Measurements from ENCODE around the gene ATAD3A. TPM values are rescaled to one million over a fixed set of nuclear protein-coding genes. Genes with fewer than 3 reads are reported as not detected.
"Not testable (repeated sequence)": the region's sequence is repeated elsewhere in the genome, so short reads cannot be mapped to it uniquely, and the experiment has no call there.

ATAD3A gene
- total RNA-seq, 1 donor from 2014 or later = 29.3 TPM

DNA sequence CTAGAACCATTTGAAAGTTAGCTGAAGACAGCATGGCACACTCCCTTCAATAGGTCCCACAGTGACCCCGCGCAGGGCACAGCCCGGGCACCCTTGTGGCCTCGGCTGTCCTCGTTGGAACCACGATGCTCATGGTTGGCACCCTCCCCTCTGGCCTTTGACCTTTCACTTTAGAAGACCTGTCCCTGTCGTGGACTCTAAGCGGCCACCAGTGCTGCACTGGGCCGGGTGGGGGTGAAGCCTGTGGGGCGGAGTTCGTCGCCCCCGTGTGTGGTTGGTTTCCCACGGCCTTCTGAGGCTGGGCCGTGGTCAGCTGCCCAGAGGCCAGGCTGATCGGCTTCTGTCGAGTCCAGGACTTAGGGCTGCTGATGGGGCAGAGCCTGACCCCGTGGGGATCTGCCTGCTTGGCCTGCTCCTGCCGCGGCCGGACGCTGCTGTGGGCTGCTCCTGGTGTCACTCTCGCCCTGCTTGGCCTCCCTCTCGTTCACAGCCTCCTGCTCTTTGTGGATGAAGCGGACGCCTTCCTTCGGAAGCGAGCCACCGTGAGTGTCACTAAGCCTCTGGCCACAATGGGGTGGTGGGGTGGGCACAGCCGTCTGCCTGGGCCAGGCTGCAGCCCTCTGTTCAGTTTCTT lies 12.9 kb downstream of the ATAD3A start:
- not testable (repeated sequence) for DNase-seq

DNA sequence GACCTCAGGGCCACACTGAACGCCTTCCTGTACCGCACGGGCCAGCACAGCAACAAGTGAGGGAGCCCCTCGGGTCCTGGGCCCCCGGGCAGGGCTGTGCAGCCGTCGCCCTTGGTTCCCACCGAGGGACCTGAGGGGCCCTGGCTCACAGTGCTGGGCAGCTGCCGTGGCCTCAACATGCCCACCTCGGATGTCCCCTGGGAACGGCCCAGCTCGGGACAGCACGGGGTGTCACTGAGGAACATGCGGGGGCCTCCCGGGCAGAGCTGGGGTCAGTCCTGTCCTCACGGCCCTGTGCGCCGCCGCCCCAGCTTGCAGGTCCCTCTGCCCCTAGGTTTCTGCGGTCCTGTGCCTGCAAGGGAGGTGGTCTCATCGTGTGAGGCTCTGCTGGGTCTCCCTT lies 14.5 kb downstream of the ATAD3A start:
- not testable (repeated sequence) for DNase-seq

DNA sequence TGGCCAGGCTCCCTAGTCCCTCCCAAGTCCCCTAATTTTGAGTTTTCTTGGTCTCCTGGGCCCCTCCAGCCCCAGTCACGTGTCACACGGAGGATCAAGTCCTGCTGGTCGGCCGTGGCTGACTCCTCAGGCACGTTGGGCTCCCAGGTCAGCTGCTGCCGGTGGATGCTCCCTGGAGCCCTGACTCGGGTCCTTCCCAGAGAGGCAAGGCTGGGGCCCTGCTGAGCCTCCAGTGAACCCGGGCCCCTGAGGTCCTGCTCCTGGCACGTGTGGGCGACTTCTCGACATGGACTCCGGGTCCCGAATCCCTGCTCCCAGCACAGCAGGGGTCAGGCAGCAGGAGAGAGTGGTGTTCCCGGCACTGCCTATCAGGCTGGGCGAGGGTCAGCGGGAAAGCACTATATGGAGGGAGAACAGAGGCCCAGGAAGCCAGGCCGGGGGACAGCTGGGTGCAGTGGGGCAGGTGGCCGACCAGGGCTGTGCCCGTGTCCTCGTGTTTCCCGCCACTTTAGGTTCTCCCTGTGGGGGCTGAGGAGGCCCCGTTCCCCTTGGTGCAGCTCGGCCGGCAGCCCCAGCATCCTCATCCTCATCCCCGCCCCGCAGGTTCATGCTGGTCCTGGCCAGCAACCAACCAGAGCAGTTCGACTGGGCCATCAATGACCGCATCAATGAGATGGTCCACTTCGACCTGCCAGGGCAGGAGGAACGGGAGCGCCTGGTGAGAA lies 15.3 kb downstream of the ATAD3A start:
- DNase-seq = no peak

DNA sequence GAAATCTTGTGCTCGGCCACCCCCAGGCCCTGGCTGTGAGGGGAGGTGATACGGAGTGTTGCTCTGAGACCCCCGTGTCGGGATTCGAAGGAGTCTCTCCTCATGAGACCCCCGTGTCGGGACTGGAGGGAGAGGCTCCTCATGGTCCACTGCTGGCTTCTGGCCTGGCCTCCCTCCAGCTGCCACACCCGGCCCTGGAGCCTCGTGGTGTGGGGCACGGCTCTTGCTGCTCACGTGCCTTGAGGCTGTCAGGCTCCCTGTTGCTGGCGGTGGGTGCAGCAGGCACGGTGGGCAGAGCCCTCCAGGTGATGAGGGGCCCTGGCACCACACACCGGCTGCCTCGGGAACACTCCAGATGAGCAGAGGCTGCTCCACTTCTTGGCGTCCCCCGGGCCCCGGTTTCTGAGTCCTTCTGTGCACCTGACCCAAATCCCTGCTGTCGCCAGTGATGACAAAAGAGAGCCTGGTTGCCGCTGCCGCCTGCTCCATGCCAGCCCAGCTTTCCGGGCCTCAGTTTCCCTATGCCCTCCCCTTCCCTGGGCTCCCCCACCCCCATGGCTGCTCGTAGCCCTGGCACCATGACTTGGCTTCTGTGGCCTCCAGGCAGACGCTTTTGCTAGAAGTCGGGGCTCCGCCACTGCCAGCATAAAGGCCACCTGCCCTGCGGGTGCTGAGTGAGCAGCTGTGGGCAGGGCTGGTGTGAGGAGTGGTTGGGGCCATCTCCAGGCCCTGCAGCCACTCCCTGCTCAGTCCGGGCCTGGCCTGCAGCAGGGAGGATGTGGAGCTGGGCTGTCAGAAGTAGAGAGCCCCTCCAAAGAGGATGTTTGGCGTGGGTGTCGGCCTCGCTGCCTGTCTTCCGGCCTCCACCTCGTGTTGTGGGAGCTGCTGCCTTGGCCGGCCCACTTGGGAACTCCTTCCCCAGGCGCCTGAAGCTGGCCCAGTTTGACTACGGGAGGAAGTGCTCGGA lies 16.6 kb downstream of the ATAD3A start:
- no peak for DNase-seq

GRCh38 chr1:1529321-1529720 lies 17.4 kb downstream of the ATAD3A start:
- DNase-seq = no peak

- DNase-seq = no peak
Observed at GRCh38 chr1:1529936-1530335, 18.0 kb downstream of the ATAD3A start.

GRCh38 chr1:1531947-1532346 lies 20.0 kb downstream of the ATAD3A start:
- DNase-seq = no peak

GRCh38 chr1:1533176-1533893 lies 21.4 kb downstream of the ATAD3A start:
- not testable (repeated sequence) for DNase-seq

GRCh38 chr1:1533894-1534291 lies 21.9 kb downstream of the ATAD3A start:
- not testable (repeated sequence) for DNase-seq

GRCh38 chr1:1534401-1535154 lies 22.6 kb downstream of the ATAD3A start:
- DNase-seq = no peak

DNA sequence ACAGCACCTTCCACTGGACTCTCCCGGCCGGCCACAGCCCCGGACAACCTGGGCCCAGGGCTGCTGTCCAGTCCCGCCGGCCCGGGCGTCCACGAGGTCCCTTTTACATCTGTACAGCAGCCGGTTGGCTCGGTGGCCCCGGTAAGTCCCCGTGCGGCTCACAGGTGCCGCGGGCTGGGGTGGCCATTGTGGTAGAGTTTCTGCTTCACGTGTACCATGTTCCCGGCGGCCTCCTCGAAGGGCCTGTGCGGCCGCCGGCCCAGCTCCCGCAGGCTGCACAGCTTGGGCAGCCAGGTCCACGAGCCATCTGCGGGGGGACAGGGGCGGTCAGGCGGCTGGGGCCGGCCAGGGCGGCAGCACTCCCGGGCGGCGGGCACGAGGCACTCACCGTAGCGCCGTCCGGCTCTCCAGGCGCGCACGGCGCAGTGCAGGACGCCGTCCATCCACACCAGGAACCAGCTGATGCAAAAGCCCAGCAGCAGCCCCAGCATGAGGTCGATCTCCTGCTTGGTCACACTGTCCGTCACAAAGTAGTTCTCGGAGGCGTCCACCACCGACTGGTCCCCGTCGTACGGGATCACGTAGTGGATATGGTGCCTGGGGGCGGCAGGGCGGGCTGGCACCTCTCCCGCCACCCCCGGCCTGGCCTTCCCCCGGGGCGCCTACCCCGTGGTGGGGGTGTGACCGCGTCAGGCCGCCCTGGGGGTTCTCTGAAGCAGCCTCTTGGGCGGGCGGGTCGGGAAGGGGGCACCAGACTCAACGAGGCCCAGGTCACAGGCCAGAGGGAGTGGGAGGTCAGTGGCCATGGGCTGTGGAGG lies 23.4 kb downstream of the ATAD3A start:
- no peak for DNase-seq

DNA sequence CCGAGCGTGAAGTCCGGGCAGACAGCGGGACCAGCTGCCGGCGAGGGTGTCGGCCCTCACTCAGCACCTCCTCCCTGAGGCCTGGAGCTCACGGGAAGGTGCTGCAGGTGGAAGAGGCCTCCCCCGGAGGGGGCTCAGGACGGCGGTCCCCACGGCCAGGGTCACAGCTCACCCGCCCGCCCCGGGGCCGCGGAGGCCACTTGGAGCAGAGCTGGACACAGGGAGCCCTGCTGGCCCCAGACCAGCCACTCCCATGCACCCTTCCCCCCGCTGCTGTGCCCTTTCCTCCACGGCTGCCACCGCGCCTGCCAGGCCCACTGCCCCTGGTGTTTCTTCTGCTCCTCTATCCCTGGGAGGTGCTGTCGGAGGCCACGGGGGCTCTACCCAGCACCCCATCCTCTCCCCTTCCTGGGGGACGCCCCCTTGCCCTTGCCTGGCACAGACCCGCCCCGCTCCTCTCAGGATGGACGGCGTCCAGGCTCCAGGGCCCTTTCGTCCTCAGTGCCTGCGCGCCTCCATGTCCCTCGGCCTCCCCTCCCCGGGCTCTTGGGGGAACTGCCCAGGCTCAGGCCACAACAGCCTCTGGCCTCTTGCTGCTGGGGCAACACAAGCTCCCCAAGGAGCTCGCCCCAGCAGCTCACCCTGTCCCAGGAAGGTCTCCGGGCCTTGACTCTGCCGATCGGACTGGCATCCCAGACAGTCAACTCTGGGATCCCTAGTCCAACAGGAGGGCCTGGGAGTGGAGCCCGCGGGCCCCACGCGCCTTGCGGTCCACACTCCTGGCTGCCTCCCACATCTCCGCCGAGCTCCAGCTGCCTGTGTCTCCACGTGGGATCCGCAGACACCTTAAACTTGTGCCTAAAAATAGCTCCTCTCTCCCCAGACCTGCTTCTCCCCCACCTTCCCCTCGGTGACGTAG lies 24.3 kb downstream of the ATAD3A start:
- no peak for DNase-seq

DNA sequence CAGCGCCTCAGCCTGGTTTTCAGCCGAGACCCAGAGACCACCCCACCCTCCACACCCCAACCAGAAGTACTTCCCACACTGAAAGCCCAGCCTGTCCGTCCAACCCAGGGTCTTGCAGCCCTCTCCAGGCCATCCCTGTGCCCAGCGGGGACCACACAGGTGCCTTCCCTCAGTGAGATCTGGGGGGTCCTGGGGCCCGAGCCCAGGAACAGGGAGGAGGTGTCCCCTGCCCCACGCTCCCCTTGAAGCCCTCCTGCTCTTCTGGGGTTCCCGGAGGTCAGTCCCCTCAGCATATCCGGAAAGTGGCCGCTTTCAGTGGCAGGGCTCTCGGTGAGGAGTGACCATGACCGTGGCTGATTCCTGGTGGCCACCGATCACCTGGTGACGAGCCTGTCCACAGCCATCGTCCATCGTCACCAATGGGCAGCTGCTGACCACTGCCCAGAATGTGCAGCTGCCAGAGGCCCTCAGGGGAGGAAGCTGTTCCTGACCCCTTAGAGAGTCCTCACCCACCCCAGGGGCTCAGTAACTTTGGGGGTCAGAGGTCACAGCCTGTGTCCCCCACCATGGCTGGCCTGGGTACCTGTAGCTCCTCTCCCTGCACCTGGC lies 25.1 kb downstream of the ATAD3A start:
- no peak for DNase-seq

GRCh38 chr1:1537626-1538250 lies 25.8 kb downstream of the ATAD3A start:
- DNase-seq = no peak

GRCh38 chr1:1538334-1538733 lies 26.4 kb downstream of the ATAD3A start:
- no peak for DNase-seq

GRCh38 chr1:1538989-1539309 lies 27.0 kb downstream of the ATAD3A start:
- DNase-seq = no peak

- DNase-seq = peak; percentile 69
Observed at GRCh38 chr1:1539310-1540089, 27.5 kb downstream of the ATAD3A start.

All from dermis blood vessel endothelial cell (primary cell).